ENCODE results near the gene DUSP14. TPM values are rescaled to one million over a fixed set of nuclear protein-coding genes. Genes with fewer than 3 reads are reported as not detected.

DUSP14 gene
- total and polyA plus RNA-seq, 2 of the 13 experiments (the other 11 are each of a cell fraction or from before 2014, with no cell fraction given), result 33.5 to 39.8 TPM

GRCh38 chr17:37532756-37533155 lies 43.1 kb downstream of the DUSP14 start (continued):
- TF ChIP-seq ZNF609 (CRISPR knock-in tag; IDR thresholded peaks at IDR 0.05; ENCODE audit: borderline replicate concordance) (no peak), ZNF816 (CRISPR knock-in tag; IDR thresholded peaks at IDR 0.05; ENCODE audit: borderline replicate concordance) (no peak), TBL1XR1 (IDR thresholded peaks at IDR 0.05; ENCODE audit: borderline replicate concordance, low read length, partially characterized antibody) (no peak)

- H3K4me2 ChIP-seq (ENCODE audit: low read depth, low read length), result no peak overlapping the region
- no peak for DNase-seq (ENCODE audit: low spot score)
- no peak overlapping the region for H3K27ac ChIP-seq (ENCODE audit: extremely low read length, insufficient read depth, low read length)
- no peak overlapping the region for H2AFZ ChIP-seq (ENCODE audit: low read length)
- peaks cover 22 to 61% of the 10 kb centered on the region in 2 experiments for H3K36me3 ChIP-seq (replicated peaks in 1 of 2; ENCODE audit: control insufficient read depth in 1 of 2, insufficient read depth in 2 of 2, low read length in 2 of 2)
- ATAC-seq, result no peak
- no TSS peak for BruUV-seq (replicated peaks)
- no peak overlapping the region for H3K9ac ChIP-seq (ENCODE audit: insufficient read depth, low read depth, low read length)
- H3K9me3 ChIP-seq (ENCODE audit: low read length), result no peaks in the 10 kb centered on the region
- ChIA-PET CTCF (ENCODE audit: low intra/inter-chr PET ratio, low total read pairs) (no interaction called here), POLR2A (interaction anchor here (0.5 kb wide), 1 partner anchor 110 kb away, joined by 3 read pairs; no protein-coding TSS in a partner anchor)
- H3K4me3 ChIP-seq (replicated peaks in 1 of 3; ENCODE audit: insufficient read depth in 1 of 3, low read depth in 2 of 3, low read length in 3 of 3), result no peak overlapping the region
- no peaks in the 10 kb centered on the region for H3K4me1 ChIP-seq (ENCODE audit: insufficient read depth, low read length)
- WGBS (ENCODE audit: low lambda C conversion rate), result 93% methylated on average over 5 of the region's 5 CpGs
- H3K79me2 ChIP-seq (ENCODE audit: insufficient read depth, low read length), result no peaks in the 10 kb centered on the region
- FAIRE-seq, result no peak
- in situ Hi-C loops (cut with HindIII; ENCODE audit: extremely low pct_ligation_motif_present, low pct_unique_long_range_greater_than_20kb), result no loop called here
- no peaks in the 10 kb centered on the region for H4K20me1 ChIP-seq (ENCODE audit: insufficient read depth, low read length)
- no peaks in the 10 kb centered on the region for H3K27me3 ChIP-seq (ENCODE audit: control insufficient read depth in 1 of 2, insufficient read depth in 2 of 2, low read length in 2 of 2)
- intact Hi-C loops (cut with micrococcal nuclease; ENCODE audit: unreplicated experiment), result no loop called here
- TF ChIP-seq PRPF4 (IDR thresholded peaks at IDR 0.05; ENCODE audit: low read depth, low read length, poor library complexity, severe bottlenecking) (no peak), ZNF160 (CRISPR knock-in tag; IDR thresholded peaks at IDR 0.05) (no peak), ZMAT3 (CRISPR knock-in tag; conservative IDR thresholded peaks at IDR 0.05) (no peak), ASH2L (IDR thresholded peaks at IDR 0.05; ENCODE audit: insufficient read length, low read depth, low read length) (no peak), ZNF3 (CRISPR knock-in tag; IDR thresholded peaks at IDR 0.05) (no peak), ZNF737 (CRISPR knock-in tag; IDR thresholded peaks at IDR 0.05; ENCODE audit: borderline replicate concordance) (no peak), RXRB (CRISPR knock-in tag; IDR thresholded peaks at IDR 0.05; ENCODE audit: borderline replicate concordance) (no peak), GATAD1 (CRISPR knock-in tag; IDR thresholded peaks at IDR 0.05) (no peak), RARA (CRISPR knock-in tag; IDR thresholded peaks at IDR 0.05) (no peak), SMYD3 (CRISPR knock-in tag; IDR thresholded peaks at IDR 0.05) (no peak), ARNT (IDR thresholded peaks at IDR 0.05) (no peak), NFE2 (CRISPR knock-in tag; IDR thresholded peaks at IDR 0.05) (no peak), RFX5 (IDR thresholded peaks at IDR 0.05; ENCODE audit: low read depth, low read length) (no peak), ZBTB10 (CRISPR knock-in tag; IDR thresholded peaks at IDR 0.05; ENCODE audit: borderline replicate concordance) (no peak), CCAR2 (optimal IDR thresholded peaks at IDR 0.05; ENCODE audit: low read depth, low read length) (no peak)
Measured at GRCh38 chr17:37535906-37536305, 46.2 kb downstream of the DUSP14 start.

Measured in HepG2 (cell line).